ENCODE data around the gene ZNF557. TPM values are rescaled to one million over a fixed set of nuclear protein-coding genes. Genes with fewer than 3 reads are reported as not detected.

Gene ZNF557
- total and polyA plus RNA-seq, 2 of the 8 experiments (the other 6 are each of a cell fraction or from before 2014, with no cell fraction given) = 1.4 to 7.4 TPM

DNA sequence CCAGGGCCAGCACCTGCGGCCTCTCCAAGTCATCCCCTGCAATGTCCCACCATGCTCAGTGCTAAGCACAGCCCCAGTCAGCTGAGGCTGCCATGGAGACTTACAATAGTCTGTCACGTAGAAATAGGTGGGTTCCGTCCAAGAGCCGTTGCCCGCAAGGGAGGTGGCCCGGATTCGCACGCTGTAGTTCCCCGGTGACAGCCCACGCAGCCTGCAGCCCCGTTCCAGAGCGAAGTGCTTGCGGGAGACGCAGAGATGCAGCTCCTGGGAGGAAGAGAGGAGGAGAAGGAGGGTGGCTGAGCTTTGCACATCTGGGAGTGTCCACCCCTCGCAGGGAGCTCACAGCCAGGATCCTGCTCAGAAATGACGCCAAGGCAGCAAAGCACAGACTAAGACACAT is 62.6 kb downstream of the ZNF557 start:
- no peak for TF ChIP-seq BCL11A (IDR thresholded peaks at IDR 0.05; ENCODE audit: low read depth in 2 of 2, low read length in 2 of 2)
- TF ChIP-seq FOSL1 (IDR thresholded peaks at IDR 0.05; ENCODE audit: insufficient read depth, low read depth, low read length) = no peak
- TF ChIP-seq EGR1 (IDR thresholded peaks at IDR 0.05; ENCODE audit: borderline replicate concordance, low read depth, low read length) = no peak

More for the DNA sequence above, 62.6 kb downstream of the ZNF557 start:
- H3K56ac ChIP-seq (replicated peaks; ENCODE audit: insufficient read length, low read depth, low read length) = no peak overlapping the region
- H3K23me2 ChIP-seq (ENCODE audit: low read depth, low read length) = no peaks in the 10 kb centered on the region
- no peaks in the 10 kb centered on the region for H4K20me1 ChIP-seq (replicated peaks in 1 of 2; ENCODE audit: control insufficient read depth in 1 of 2, insufficient read depth in 2 of 2, low read length in 2 of 2)
- H3K4me2 ChIP-seq (ENCODE audit: insufficient read depth in 1 of 2, low read depth in 2 of 2, low read length in 2 of 2) = no peak overlapping the region
- no peak overlapping the region for H3K9ac ChIP-seq (replicated peaks in 1 of 4; ENCODE audit: extremely low read depth in 1 of 4, low read depth in 3 of 4, low read length in 3 of 4)
- H3K36me3 ChIP-seq (ENCODE audit: control insufficient read depth in 2 of 4, insufficient read depth in 4 of 4, low read length in 3 of 4) = peaks cover 3 to 17% (median 7%) of the 10 kb centered on the region in 4 experiments; a peak in 5 of 8 replicates
- H4K8ac ChIP-seq (ENCODE audit: extremely low read depth, insufficient read depth, low read length) = no peak overlapping the region
- no peak overlapping the region for H2BK120ac ChIP-seq (replicated peaks; ENCODE audit: low read depth, low read length)
- H3K4me1 ChIP-seq (replicated peaks in 1 of 4; ENCODE audit: control insufficient read depth in 3 of 4, insufficient read depth in 4 of 4, low read length in 3 of 4) = no peaks in the 10 kb centered on the region
- no peak overlapping the region for H3K4ac ChIP-seq (replicated peaks; ENCODE audit: insufficient read length, low read depth, low read length)
- H3K14ac ChIP-seq (ENCODE audit: insufficient read length) = no peak overlapping the region
- ChIA-PET CTCF (ENCODE audit: partially characterized antibody) (interaction anchor here (0.6 to 3.9 kb wide), 3 partner anchors 8 to 194 kb away, joined by 3 to 20 read pairs (median 3); no protein-coding TSS in a partner anchor), POLR2A (ENCODE audit: partially characterized antibody) (no interaction called here)
- no peaks in the 10 kb centered on the region for H3K79me1 ChIP-seq (ENCODE audit: low read depth, low read length)
- H3K18ac ChIP-seq (ENCODE audit: extremely low read depth, low read length) = no peak overlapping the region
- H2BK5ac ChIP-seq (ENCODE audit: low read depth, low read length) = no peak overlapping the region
- DNase-seq (ENCODE audit: low read depth in 1 of 2, low spot score in 2 of 2) = no peak
- H3K27ac ChIP-seq (ENCODE audit: low read depth, low read length) = no peak overlapping the region
- no peak for FAIRE-seq
- H3K27me3 ChIP-seq (replicated peaks in 1 of 4; ENCODE audit: control insufficient read depth in 3 of 4, extremely low read depth in 1 of 4, insufficient read depth in 3 of 4, low read length in 3 of 4) = no peaks in the 10 kb centered on the region
- no peak overlapping the region for H4K5ac ChIP-seq (ENCODE audit: insufficient read length, low read depth, low read length)
- no peaks in the 10 kb centered on the region for H3K79me2 ChIP-seq (ENCODE audit: control insufficient read depth in 1 of 2, insufficient read depth in 2 of 2, low read length in 2 of 2)
- H3K4me3 ChIP-seq (ENCODE audit: extremely low read depth in 1 of 4, insufficient read depth in 2 of 4, low read depth in 3 of 4, low read length in 4 of 4) = no peak overlapping the region
- H2BK15ac ChIP-seq (ENCODE audit: low read length) = no peak overlapping the region
- no peaks in the 10 kb centered on the region for H3K9me3 ChIP-seq (ENCODE audit: insufficient read depth in 2 of 2, low read depth in 1 of 2, low read length in 1 of 2)
- no peak overlapping the region for H3K23ac ChIP-seq (ENCODE audit: insufficient read length)
- WGBS, 2 experiments (ENCODE audit: extremely low coverage in 1 of 2, insufficient coverage in 1 of 2, insufficient read length in 1 of 2, insufficient replicate concordance in 2 of 2, low coverage in 1 of 2, low lambda C conversion rate in 2 of 2, missing lambda C conversion rate in 1 of 2) = 85% methylated on average over 16 of the region's 16 CpGs; no CpG with 5 or more reads in 1 of the 2 experiments
- no peak overlapping the region for H2BK12ac ChIP-seq (ENCODE audit: low read depth, low read length)
- no peak overlapping the region for H2AFZ ChIP-seq (ENCODE audit: low read length)
- H2BK20ac ChIP-seq (ENCODE audit: low read length) = no peak overlapping the region
- H4K91ac ChIP-seq (replicated peaks; ENCODE audit: insufficient read length, low read length) = no peak overlapping the region
- no peak overlapping the region for H2AK5ac ChIP-seq (ENCODE audit: low read depth, low read length)

All from H1 (cell line).